HG02610 (cell line): ENCODE results near the gene USP35.

Experiments used
- ATAC-seq: cut with Tn5 transposase; IDR thresholded peaks from one replicate; pipeline ENCODE4 v1.9.1; 2021; ENCODE audit warnings: mild to moderate bottlenecking, moderate library complexity; ENCODE audit not compliant: unreplicated experiment

USP35 gene

GRCh38 chr11:78195917-78196560 is 7.3 kb downstream of the USP35 start:
- ATAC-seq = no peak

DNA sequence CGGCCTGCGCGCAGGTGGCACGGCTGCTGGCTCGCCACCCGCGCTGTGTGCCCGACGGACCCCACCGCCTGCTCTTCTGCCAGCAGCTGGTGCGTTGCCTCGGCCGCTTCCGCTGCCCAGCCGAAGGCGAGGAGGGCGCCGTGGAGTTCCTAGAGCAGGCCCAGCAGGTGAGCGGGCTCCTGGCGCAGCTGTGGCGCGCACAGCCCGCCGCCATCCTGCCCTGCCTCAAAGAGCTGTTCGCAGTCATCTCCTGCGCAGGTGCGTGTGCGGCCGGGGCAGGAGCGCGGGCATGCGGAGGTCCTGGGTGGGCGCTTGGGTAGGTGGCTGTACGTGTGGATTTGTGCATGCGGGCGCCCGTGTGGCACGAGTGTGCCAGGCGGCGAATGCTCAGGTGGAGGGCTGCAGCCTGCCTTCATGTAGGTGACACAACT is 8.0 kb downstream of the USP35 start:
- ATAC-seq = no peak

DNA sequence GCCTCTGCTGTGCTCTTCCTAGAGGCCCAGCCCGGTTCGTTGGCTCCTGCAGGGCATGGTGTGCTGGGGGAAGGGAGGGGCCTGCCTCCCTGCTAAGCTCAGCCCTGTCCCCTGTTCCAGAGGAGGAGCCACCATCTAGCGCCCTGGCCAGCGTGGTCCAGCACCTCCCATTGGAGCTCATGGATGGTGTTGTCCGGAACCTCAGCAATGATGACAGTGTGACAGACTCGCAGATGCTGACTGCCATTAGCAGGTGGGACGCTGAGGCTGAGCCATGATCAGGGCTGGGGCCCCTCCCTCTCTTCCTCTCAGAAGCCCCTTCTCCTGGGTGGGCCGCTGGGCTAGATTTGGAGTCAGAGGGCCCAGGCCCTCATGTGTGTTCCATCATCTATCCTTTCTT is 9.1 kb downstream of the USP35 start:
- ATAC-seq = no peak

DNA sequence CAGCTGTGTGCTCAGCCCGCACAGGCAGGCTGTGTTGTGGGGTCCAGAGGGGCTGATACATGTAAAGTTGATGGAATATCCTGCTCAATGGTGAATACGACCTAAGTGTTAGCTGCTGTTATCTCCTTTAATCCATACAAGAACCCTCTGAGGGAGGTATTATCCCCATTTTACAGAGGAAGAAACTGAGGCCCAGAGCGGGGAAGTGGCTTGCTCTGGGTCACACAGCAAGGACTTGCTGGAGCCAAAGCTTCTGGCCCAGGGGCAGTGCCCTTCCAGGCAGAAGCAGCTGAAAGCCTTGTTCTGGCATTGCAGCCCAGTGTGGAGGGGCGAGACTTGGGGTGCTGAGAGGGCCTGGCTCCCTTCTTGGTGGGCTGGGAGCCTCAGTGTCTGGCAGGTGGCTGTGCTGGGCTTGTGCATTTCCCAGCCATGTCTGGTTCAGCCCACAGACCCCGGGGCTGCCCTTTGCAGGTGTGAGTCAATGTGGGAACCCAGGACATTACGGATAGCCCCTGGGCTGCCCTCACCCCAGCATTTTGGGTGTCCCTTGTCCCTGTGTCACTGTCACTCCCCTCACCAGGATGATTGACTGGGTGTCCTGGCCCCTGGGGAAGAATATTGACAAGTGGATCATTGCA is 10.4 kb downstream of the USP35 start:
- no peak for ATAC-seq

GRCh38 chr11:78199653-78200015 is 10.9 kb downstream of the USP35 start:
- ATAC-seq = no peak

DNA sequence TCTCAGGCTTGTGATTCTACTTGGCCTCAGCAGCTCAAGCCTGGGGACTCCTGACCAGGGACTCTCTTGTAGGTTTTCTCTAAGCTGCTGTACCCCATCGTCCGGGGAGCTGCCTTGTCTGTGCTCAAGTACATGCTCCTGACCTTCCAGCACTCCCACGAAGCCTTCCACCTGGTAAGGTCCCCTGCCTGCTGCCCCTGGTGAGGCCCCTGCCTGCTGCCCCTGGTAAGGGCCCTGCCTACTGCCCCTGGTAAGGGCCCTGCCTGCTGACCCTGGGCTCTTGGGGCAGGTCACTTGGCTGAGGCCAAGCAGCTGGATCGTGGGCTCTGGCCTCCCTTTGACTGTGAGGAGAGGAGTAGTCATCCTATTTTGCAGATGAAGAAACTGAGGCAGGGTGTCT is 11.3 kb downstream of the USP35 start:
- ATAC-seq = no peak

- no peak for ATAC-seq
These were observed 11.8 kb downstream of the USP35 start for GRCh38 chr11:78200553-78200952.

GRCh38 chr11:78201096-78201818 is 12.5 kb downstream of the USP35 start:
- no peak for ATAC-seq

- ATAC-seq = no peak
These were observed 14.0 kb downstream of the USP35 start for GRCh38 chr11:78202733-78203167.

GRCh38 chr11:78203184-78203583 is 14.5 kb downstream of the USP35 start:
- no peak for ATAC-seq

- no peak for ATAC-seq
These were observed 16.5 kb downstream of the USP35 start for GRCh38 chr11:78205256-78205655.

GRCh38 chr11:78205691-78206090 is 17.0 kb downstream of the USP35 start:
- no peak for ATAC-seq

GRCh38 chr11:78207532-78208256 is 19.0 kb downstream of the USP35 start:
- ATAC-seq = no peak

DNA sequence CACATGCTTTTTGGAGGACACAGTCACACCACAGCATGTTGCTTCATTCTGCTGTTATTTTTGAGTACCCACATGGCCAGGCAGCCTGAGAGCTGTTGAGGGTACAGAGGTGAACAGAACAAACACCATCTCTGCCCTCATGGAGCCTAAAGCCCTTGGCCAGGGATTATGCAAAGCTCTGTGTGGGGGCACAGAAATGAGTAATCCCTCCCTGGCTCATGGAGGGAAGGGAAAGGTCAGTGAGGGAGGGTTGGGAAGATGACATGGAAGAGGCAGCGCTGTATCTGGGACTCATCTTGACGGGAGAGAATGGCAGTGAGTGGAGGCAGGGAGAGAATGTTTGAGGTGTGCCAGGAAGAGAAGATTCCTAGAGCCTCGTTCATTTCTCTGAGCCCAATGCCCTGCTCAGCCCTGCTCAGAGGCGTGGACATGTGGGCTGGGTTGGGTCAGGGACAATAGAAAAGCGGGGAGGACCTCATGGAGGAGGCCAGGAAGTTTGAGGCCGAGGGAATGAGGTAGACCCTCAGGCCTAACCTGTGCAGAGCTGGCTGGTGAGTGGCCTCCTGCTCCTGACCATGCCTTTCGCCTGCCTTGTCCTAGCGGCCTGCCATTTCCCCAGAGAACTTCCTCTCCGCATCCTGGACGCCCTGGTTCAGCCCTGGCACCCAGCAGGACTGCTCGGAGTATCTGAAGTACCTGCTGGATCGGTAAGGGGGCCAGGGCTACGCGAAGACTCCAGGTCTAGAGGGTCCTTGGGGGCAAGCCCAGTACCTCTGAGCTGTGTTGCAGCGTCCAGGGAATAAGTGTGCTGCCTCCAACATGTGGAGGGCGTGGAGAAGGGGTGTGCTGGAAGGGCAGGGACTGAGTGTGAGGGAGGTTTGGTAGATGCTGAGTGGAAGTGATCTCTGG is 19.8 kb downstream of the USP35 start:
- ATAC-seq = no peak

- no peak for ATAC-seq
These were observed 20.8 kb downstream of the USP35 start for GRCh38 chr11:78209478-78209877.

DNA sequence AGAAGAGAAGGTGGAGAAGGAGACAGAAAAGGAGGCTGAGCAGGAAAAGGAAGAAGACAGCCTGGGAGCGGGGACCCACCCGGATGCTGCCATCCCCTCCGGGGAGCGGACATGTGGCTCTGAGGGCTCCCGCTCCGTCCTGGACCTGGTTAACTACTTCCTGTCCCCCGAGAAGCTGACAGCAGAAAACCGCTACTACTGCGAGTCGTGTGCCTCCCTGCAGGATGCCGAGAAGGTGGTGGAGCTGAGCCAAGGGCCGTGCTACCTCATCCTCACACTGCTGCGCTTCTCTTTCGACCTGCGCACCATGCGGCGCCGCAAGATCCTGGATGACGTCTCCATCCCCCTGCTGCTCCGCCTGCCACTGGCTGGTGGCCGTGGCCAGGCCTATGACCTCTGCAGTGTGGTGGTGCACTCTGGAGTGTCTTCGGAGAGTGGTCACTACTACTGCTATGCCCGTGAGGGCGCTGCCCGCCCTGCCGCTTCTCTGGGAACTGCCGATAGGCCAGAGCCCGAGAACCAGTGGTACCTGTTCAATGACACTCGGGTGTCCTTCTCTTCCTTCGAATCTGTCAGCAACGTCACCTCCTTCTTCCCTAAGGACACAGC is 21.4 kb downstream of the USP35 start:
- no peak for ATAC-seq

DNA sequence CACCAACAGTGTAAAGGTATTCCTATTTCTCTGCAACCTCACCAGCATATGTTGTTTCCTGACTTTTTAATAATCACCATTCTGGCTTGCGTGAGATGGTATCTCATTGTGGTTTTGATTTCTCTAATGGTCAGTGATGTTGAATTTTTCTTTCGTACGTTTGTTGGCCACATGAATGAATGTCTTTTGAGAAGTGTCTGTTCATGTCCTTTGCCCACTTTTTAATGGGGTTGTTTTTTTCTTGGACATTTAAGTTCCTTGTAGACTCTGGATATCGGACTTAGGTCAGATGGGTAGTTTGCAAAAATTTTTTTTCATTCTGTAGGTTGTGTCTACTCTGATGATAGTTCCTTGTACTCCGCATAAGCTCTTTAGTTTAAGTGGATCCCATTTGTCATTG is 22.8 kb downstream of the USP35 start:
- ATAC-seq = no peak

DNA sequence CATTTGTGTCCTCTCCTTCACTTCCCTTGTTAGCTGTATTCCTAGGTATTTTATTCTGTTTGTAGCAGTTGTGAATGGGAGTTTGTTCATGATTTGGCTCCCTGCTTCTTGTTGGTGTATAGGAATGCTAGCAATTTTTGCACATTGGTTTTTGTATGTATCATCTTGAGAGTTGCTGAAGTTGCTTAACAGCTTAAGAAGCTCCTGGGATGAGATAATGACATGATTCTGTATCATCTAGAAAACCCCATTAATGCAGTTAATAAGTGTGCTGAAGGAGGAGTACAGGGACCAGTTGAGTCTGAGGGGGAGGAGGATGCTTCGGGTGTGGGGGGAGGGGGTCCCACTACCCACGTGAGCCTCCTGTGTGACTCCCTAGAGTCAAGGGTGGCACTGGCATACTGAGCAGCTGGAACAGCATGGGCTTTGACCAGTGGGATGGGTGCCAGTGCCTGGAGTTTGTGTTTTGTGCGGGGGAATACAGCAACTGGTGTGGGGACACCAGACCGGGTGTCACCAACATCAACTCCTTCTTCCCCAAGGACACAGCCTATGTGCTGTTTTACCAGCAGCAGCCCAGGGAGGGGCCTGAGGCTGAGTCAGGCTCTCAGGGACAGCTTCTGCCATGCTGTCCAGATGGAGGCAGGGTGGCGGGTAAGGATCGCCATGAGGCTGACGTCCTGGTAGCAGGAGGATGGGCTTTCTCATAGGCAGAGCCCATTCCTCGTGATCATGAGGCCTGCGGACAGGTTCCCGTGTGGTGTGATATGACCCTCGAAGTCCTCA is 24.1 kb downstream of the USP35 start:
- ATAC-seq = no peak
